ENCODE measurements around the gene ADD3. TPM values are rescaled to one million over a fixed set of nuclear protein-coding genes. Genes with fewer than 3 reads are reported as not detected.

Gene ADD3
- total RNA-seq, 3 donors from 2014 or later = 109 to 165 (median 141) TPM

DNA sequence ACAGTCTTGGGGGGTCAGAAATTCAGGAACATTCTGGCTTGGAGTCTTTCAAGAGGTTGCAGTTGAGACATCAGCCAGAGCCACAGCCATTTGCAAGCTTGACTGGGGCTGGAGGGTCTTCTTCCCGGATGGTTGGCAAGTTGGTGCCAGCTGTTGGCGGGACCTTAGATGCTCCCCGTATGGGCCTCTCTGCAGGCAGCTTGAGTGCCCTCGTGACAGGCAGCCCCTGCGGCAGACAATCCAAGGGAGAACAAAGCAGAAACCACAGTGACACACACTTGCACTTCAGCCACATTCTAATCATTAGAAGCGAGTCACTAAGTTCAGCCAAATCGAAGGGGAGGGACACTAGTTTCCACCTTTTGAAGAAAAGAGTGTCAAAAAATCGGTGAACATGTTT, 140.2 kb downstream of the ADD3 start:
- Histone ChIP-seq H3K4me1 (ENCODE audit: low read depth) (peaks cover 11% of the 10 kb centered on the region), H3K4me3 (no peak overlapping the region), H3K9me3 (no peaks in the 10 kb centered on the region), H3K36me3 (ENCODE audit: low read depth) (no peaks in the 10 kb centered on the region)
- intact Hi-C loops (cut with DNase I, micrococcal nuclease) = loop anchor here in 1 of 2 donors (10.0 kb wide), 1 partner anchor 47 kb away; no protein-coding TSS in a partner anchor
- TF ChIP-seq, protein P1, sequence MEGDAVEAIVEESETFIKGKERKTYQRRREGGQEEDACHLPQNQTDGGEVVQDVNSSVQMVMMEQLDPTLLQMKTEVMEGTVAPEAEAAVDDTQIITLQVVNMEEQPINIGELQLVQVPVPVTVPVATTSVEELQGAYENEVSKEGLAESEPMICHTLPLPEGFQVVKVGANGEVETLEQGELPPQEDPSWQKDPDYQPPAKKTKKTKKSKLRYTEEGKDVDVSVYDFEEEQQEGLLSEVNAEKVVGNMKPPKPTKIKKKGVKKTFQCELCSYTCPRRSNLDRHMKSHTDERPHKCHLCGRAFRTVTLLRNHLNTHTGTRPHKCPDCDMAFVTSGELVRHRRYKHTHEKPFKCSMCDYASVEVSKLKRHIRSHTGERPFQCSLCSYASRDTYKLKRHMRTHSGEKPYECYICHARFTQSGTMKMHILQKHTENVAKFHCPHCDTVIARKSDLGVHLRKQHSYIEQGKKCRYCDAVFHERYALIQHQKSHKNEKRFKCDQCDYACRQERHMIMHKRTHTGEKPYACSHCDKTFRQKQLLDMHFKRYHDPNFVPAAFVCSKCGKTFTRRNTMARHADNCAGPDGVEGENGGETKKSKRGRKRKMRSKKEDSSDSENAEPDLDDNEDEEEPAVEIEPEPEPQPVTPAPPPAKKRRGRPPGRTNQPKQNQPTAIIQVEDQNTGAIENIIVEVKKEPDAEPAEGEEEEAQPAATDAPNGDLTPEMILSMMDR (IDR thresholded peaks at IDR 0.05) = no peak
- no peak for DNase-seq
- no peak for ATAC-seq

DNA sequence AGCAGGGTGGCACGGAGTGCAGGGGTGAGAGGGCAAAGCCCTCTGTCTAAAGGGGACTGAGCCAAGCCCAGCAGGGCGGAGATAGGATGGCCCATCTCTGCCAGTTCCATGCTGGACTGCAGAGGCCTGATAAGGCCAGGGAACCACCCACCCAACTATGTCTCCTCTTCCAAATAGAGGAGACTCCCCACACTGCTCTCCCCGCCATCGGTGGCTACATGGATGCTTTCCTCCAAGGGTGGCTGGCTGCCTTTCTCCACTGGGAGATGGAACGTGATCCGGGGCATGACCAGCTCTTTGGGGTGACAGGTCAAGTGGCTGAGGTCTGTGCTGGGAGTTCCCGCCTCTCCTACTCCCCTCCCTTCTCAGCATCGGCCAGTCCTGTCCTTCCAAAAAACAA, 141.5 kb downstream of the ADD3 start:
- Histone ChIP-seq H3K36me3 (ENCODE audit: low read depth) (no peaks in the 10 kb centered on the region), H3K9me3 (no peaks in the 10 kb centered on the region), H3K4me3 (no peak overlapping the region), H3K4me1 (ENCODE audit: low read depth) (peaks cover 11% of the 10 kb centered on the region)
- ATAC-seq (no peak), DNase-seq (no peak)
- TF ChIP-seq, protein P1 (IDR thresholded peaks at IDR 0.05) = no peak
- intact Hi-C loops (cut with DNase I, micrococcal nuclease) = loop anchor here in 1 of 2 donors (10.0 kb wide), 1 partner anchor 46 kb away; no protein-coding TSS in a partner anchor

DNA sequence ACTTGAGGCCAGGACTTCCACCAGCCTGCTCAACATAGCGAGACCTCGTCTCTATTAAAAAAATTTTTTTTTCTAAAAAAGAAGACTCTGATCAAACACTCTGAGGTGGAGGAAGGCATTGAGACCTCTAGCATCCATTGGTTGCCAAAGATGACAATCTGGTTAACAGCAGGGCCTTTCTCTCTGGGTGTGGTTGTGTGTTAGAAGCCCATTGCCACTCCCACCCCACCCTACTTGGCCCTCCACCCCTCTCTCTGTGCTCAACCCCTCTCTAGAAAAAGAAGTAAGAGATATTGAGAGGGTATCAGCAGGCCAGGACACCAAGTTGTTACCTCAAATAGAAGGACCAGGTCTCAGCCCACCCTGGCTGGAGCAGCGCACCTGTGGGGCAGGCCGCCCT, 142.3 kb downstream of the ADD3 start:
- no peaks in the 10 kb centered on the region for H3K36me3 ChIP-seq (ENCODE audit: low read depth)
- no peak overlapping the region for H3K4me3 ChIP-seq
- ATAC-seq (no peak), DNase-seq (no peak)
- H3K4me1 ChIP-seq (ENCODE audit: low read depth) = peaks cover 11% of the 10 kb centered on the region
- H3K9me3 ChIP-seq = no peaks in the 10 kb centered on the region
- TF ChIP-seq, protein P1 (IDR thresholded peaks at IDR 0.05) = no peak
- intact Hi-C loops (cut with DNase I, micrococcal nuclease) = no loop called here

DNA sequence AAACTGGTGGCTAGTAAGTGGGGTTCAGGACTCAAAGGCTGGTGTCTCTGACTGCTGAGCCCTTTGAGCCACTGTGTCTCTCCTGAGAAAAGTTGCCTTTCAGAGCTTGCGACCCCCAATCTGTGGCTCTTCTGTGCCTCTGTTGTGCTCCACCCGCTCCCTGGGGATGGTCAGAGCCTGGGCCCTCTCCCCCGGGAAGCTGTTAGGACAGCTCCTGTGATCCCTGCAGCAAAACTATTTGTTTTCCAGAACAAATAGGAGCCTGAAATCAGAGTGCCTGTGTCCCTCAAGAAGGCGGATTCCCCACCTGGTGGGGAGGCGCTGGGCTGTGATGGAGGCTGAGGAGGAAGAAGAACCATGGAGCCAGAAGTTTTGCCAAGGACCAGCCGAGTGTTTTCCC, 143.2 kb downstream of the ADD3 start:
- H3K36me3 ChIP-seq (ENCODE audit: low read depth) = no peaks in the 10 kb centered on the region
- DNase-seq (no peak), ATAC-seq (no peak)
- no peaks in the 10 kb centered on the region for H3K9me3 ChIP-seq
- peaks cover 11% of the 10 kb centered on the region for H3K4me1 ChIP-seq (ENCODE audit: low read depth)
- no peak overlapping the region for H3K4me3 ChIP-seq
- intact Hi-C loops (cut with DNase I, micrococcal nuclease) = no loop called here
- TF ChIP-seq, protein P1 (IDR thresholded peaks at IDR 0.05) = no peak

DNA sequence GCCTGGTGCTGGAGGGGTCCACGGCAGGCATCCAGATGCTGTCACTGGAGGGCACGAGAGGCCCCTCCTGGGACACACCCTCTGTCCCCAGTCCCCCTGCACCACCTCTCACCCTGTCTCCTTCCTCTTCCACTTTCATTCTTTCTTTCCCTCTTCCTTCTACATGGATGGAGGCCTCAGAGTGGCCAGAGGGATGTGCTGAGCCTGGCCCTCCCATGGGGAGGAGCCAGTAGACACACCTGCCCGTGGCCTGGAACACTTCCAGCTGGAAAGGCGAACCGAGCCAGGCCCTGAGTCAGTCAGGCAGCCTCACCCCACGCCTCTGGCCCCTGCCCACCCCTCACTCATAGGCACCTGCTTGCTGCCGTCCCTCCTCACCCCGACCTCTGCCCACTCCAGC, 143.7 kb downstream of the ADD3 start:
- TF ChIP-seq, protein P1 (IDR thresholded peaks at IDR 0.05) = no peak
- Histone ChIP-seq H3K36me3 (ENCODE audit: low read depth) (no peaks in the 10 kb centered on the region), H3K9me3 (no peaks in the 10 kb centered on the region), H3K4me1 (ENCODE audit: low read depth) (peaks cover 11% of the 10 kb centered on the region), H3K4me3 (no peak overlapping the region)
- DNase-seq (peak; percentile 92 to 95 (median 93)), ATAC-seq (peak; percentile 99)
- intact Hi-C loops (cut with DNase I, micrococcal nuclease) = no loop called here

DNA sequence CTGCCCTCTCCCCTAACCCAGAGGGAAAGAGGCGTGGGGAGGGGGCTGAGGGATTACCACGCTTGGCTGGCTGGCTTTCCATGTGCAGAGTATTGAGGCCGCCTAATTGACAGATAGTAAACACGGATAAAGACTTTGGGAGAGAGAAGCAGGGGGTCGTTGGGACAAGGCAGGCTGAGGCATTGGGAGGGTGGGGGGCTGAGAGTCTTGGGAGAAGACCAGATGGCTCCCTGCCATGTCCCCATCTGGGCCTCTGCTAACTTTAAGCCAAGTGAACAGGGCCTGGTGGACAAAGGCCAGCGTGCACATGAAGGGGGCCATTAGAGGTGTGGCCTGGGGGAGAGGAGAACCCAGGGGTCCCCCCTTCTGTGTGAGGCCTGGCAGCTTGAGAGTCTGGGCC, 144.2 kb downstream of the ADD3 start:
- Histone ChIP-seq H3K4me1 (ENCODE audit: low read depth) (peaks cover 15% of the 10 kb centered on the region), H3K9me3 (no peaks in the 10 kb centered on the region), H3K4me3 (no peak overlapping the region), H3K36me3 (ENCODE audit: low read depth) (no peaks in the 10 kb centered on the region)
- DNase-seq (no peak), ATAC-seq (no peak)
- intact Hi-C loops (cut with DNase I, micrococcal nuclease) = no loop called here
- TF ChIP-seq, protein P1 (IDR thresholded peaks at IDR 0.05) = no peak
